GM18499 (cell line): Measurements from ENCODE around the gene HLA-DRB5.
"Not testable (repeated sequence)": the region's sequence is repeated elsewhere in the genome, so short reads cannot be mapped to it uniquely, and the experiment has no call there.

Experiments used
- ATAC-seq: cut with Tn5 transposase; IDR thresholded peaks from one replicate; pipeline ENCODE4 v1.9.1; 2021; ENCODE audit warnings: moderate number of reproducible peaks; ENCODE audit not compliant: insufficient read depth, unreplicated experiment

The HLA-DRB5 gene

GRCh38 chr6:32517654-32518445 is 12.2 kb downstream of the HLA-DRB5 start:
- no peak for ATAC-seq

DNA sequence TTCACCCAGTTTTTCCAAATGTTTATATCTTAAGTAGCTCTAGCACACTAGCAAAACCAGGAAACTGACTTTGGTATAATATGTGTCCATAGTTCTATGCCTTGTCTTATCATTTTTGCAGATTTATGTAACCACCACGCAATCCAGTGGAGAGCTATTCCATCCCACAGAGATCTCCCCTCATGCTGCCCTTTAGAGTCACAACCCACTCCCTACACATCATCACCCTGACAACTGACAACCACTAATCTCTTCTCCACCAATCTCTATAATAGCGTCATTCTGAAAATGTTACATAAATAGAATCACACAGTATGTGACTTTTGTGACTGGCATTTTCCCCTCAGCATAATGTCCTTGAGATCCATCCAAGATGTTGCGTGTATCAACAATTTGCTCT is 29.1 kb downstream of the HLA-DRB5 start:
- ATAC-seq, result no peak

GRCh38 chr6:32492351-32492750 is 37.7 kb downstream of the HLA-DRB5 start:
- no peak for ATAC-seq

GRCh38 chr6:32491700-32492099 is 38.4 kb downstream of the HLA-DRB5 start:
- ATAC-seq, result no peak

DNA sequence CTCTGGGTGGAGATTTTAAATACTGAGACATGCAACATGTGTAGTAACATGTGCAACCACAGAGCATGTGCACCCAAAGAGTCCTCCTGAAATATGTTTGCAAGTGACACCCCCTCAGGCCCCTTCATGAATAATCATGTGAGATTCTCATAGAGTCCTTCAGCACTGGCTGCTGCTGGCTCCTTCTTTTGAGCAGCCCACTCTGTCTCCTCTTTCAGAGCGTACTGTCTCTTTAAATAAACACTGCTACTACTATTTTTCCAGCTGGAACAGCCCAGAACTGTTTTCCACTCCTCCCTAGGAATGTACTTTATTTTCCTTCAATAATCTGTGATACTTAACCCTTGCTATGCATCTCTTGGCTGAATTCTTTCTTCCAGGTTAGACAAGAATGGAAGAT is 42.0 kb downstream of the HLA-DRB5 start:
- ATAC-seq, result no peak

DNA sequence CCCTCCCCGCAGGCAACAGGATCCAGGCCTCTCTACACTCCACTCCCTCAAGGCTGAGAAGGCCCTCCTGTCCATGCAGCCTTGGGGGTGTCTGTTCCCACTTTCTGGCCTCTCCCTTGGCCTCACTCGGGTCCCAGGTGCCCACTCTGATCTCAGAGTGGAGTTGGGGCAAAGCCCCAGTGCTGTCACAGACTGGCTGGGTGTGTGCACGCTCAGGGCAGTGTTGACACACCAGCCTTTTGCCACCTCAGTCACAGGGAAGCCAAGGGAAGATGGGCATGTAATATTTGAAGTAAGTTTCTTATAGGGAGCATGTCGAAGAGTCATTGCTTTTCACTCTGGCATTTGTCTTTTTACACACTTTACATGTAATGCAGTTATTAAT is 45.5 kb downstream of the HLA-DRB5 start:
- ATAC-seq, result no peak

DNA sequence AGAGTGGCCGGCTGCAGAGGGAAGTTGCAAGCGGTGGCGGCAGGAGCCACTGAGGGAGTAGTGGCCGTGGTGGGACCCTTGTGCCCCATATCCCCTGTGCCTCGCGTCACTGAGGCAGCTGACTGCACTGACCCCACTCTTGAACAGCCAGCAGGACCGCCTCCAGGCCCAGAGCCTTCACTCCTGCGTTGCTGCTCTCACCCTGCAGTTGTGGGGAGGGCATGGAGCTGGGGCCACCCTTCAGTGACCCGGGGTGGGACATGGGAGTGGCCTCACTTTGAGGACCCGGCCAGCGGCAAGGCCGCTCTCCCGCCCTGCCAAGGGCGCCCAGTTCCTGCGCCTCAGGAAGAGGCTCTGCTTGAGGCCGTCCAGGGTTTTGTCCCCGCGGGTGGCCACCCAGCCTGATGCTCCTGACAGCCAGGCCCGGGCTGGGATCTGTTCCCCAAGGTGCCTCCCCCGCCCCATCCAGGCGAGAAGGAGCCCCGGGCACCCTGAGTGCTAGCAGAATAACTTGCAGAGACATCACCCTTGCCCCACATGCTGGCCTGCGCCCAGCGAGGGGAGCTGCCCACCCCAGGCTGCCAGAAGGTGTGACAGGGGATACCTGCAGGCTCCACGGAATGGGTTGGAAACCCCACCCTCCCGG is 46.0 kb downstream of the HLA-DRB5 start:
- no peak for ATAC-seq

DNA sequence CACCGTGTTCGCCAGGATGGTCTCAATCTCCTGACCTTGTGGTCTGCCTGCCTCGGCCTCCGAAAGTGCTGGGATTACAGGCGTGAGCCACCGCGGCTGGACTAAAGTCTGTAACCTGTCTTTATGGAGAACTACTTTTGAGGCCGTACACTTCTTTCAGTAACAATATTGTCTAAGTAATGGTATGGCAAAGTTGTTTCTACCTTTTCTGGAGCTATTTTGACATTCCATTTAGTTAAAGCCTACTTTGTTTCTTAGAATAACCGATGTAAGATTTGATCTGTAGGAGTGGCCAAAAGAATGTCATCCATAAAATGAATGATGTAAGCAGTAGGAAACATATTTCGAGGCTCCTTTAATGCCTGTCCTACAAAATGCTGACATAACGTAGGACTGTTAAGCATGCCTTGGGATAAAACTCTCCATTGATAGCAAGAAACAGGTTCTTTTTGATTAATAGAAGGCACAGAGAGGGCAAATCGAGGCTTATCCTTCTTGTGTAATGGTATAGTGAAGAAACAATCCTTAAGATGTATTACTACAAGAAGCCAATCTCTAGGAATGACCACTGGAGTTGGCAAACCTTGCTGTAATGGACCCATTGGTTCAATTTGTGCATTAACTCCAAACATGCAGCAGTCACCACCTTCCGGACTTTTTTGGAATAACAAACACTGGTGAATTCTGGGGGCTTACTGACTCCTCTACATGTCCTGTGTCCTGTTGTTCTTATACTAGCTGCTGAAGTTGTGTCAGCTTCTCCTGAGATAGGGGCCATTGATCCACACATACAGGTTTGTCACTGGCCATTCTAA is 54.5 kb downstream of the HLA-DRB5 start:
- no peak for ATAC-seq

- ATAC-seq, result peak; percentile 87
Observed at GRCh38 chr6:32473376-32474348, 56.4 kb downstream of the HLA-DRB5 start.

DNA sequence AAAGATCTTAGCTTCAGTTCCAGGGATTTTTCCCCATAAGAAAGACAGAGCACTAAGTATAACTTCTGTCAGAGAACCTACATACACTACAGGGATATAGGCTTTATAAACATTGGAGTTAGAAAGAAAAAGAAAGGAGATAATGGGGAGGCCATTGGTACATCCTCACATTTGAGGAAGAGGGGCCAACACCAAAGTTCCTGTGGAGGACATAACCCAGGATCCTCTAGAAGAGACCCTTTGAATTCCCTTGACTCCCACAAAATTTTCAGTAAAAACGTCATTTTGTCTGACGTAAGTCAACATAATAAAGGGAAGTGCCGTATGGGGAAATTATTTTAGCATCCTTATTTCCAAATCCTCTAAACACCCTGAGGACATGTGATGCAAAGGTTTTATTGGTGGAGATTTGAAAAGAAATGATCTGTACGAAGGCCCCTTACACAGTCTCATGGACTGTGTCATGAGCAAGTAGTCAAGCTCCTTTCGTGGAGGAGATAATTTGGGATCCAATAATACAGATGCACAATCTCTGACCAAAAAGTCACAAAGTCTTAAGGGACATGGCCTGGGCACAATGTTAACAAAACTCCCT is 57.2 kb downstream of the HLA-DRB5 start:
- ATAC-seq, result no peak

GRCh38 chr6:32467743-32468503 is 62.2 kb downstream of the HLA-DRB5 start:
- not testable (repeated sequence) for ATAC-seq
